GM19193 (cell line): Measurements from ENCODE around the gene LRIG2.

ENCODE experiments used
- POLR2A ChIP-seq: IDR thresholded peaks from 4 replicates; pipeline ENCODE4 v1.6.1; 2011; ENCODE audit not compliant: insufficient read depth, insufficient read length; ENCODE audit errors: extremely low read depth

Gene LRIG2

DNA sequence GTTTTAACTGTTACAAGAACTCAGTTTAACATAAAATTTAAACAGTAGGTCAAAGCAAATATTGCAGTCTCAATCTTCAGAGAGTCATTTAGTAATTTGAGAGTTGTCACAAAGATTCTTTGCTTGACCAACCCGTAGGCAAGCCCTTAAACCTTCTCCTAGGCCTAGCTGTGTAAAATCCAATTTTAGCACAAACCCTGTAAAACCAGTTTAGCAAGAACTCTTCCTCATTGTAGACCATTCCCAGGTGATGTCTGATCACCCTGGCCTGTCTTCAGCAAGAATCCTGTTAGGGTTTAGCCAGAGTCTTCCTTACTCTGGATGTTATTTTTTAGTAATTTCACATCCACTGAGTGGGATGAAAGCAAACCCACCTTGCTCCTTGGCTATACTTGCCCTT is 30.1 kb downstream of the LRIG2 start:
- TF ChIP-seq POLR2A = no peak

GRCh38 chr1:113103977-113104376 is 31.0 kb downstream of the LRIG2 start:
- no peak for TF ChIP-seq POLR2A

DNA sequence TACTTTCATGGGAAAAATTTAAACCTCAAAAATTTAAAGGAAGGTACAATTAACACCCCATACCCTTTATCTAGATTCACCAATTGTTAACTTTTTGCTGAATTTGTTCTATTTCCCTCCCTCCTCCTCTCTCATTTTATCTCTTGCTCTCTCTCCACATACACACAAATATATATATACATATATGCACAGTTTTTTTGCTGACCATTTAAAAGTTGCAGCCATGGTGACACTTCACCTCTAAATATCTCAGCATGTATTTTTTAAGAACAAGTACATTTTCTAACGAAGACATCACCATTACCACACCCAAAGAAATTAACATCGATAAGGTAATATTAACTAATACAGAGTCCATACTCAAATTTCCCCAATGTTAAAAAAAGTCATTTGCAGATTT is 33.9 kb downstream of the LRIG2 start:
- TF ChIP-seq POLR2A = no peak

GRCh38 chr1:113109908-113110554 is 37.0 kb downstream of the LRIG2 start:
- TF ChIP-seq POLR2A = no peak

DNA sequence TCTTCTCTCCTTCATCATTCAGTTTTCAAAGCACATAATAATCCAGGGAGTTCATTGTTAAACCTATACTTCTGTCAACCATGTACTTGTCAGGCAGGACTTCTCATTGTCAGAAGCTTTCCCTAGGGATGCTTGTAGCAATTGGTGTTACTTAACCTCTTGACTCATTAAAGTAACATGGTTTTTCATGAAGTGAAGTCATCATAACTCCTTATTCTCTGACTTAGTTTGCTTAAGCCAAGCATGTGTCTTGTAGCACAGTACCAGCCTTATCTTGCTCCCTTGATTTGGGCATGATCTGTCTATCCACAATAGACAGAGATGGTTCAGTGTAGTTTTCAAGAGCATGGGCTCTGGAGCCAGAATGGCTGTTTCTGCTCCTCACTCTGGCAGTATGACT is 45.3 kb downstream of the LRIG2 start:
- no peak for TF ChIP-seq POLR2A

GRCh38 chr1:113123737-113124136 is 50.7 kb downstream of the LRIG2 start:
- no peak for TF ChIP-seq POLR2A

GRCh38 chr1:113124366-113124765 is 51.4 kb downstream of the LRIG2 start:
- TF ChIP-seq POLR2A = no peak

- TF ChIP-seq POLR2A = no peak
These were observed 52.5 kb downstream of the LRIG2 start for GRCh38 chr1:113125517-113125916.

GRCh38 chr1:113126207-113126606 is 53.2 kb downstream of the LRIG2 start:
- no peak for TF ChIP-seq POLR2A

DNA sequence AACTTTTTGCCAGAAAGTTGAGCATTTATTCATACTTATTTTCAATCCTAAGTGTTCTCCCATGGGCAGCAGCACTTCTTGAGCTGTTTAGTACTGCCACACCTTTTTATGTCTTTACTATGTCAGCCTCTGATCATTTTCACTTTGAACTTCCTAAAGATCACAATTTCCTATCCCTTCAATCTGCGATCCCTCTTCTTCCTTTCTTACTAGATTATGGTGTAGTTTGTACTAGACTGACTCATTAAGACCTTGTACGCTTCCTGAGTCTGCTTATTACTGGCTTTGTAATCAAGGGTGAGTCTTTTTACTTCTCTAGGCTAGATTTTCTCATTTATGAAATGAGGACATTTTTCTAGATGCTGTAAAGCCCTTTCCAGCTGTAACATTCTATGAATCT is 55.1 kb downstream of the LRIG2 start:
- no peak for TF ChIP-seq POLR2A

DNA sequence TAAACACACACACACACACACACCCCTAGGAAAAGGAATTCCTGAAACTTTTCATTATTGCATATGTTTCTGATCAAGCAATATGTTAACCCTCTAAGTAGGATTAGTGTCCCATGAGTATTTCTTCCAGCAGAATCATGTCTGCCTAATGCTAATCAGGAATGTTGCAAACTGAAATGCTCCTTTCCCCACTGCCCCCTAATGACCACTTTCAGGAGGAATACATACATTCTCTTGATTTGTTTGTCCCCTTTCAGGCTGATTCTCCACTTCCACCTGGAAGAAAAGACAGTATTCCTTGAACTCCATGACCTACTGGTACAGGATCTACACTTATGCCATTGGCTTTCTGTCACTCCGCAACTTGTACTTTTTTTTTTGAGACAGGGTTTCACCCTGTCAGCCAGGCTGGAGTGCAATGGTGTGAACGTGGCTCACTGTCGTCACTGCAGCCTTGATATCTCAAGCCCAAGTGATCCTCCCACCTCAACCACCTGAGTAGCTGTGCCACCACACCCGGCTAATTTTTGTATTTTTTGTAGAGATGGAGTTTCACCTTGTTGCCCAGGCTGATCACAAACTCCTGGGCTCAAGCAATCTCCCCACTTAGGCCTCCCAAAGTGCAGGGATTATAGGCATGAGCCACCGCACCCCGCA is 56.7 kb downstream of the LRIG2 start:
- no peak for TF ChIP-seq POLR2A

DNA sequence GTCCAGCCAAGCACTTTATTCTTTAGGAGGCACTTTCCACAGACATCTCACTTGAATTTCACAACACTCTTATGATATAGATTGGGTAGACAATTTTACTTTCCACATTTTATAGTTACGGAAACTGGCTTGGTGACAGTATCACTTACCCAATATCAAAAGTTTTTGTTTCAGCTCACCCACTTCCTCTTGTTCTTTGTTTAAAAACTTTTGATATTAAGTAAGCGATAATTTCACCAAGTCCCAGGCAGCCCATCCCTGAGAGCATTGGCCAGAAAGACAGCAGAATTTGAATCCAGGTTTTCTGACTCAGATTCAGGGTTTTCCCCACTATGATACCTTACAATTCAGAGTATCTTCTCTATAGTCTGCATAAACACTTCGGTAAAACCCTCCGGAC is 60.0 kb downstream of the LRIG2 start:
- no peak for TF ChIP-seq POLR2A

- no peak for TF ChIP-seq POLR2A
These were observed 60.8 kb downstream of the LRIG2 start for GRCh38 chr1:113133759-113134158.

DNA sequence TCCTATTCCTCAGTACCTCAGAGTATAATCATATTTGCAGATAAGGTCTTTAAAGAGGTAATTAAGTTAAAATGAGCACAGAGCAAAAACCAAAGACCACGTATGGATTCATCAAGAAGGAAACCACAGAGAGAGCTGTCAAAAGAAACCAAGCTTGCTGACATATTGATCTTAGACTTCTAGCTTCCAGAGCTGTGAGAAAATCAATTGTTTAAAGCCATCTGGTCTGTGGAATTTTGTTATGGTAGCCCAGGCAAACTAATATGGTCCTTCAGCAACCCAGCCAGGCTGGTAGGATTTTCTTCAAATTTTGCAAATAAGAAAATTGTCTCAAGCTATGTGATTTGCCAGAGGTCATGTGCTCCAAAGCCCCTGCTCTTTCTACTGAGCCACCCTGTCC is 62.5 kb downstream of the LRIG2 start:
- TF ChIP-seq POLR2A = no peak

DNA sequence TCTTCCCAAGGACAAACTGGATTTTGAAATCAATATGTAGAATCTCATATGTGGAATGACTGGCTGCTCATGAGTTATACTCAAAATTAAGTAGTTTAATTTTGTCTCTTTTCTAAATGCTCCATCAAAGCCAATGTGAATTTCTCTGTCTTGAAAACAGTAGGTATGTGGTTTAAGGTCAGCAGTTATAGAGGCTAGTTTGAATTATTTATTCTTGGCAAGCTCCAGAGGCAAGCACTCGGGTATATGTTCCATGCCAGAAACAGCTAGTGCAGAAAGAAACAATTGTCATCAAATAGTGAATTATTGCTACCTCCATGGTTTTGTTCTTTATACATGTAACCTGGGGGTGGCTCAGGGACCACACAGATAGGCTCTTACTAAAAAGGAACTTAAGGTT is 63.5 kb downstream of the LRIG2 start:
- no peak for TF ChIP-seq POLR2A

GRCh38 chr1:113137563-113137962 is 64.6 kb downstream of the LRIG2 start:
- no peak for TF ChIP-seq POLR2A

- no peak for TF ChIP-seq POLR2A
These were observed 65.8 kb downstream of the LRIG2 start for GRCh38 chr1:113138778-113139177.
